Lower leg skin (tissue), 3 donors: ENCODE results near the gene C19orf67.

Experiments
- POLR2A ChIP-seq, 2 donors: fragments of 450-650 bp; IDR thresholded peaks; one replicate each; pipeline ENCODE4 v1.6.1; 2016 to 2017; ENCODE audit warnings: antibody characterized with exemption in 2 of 2, mild to moderate bottlenecking in 1 of 2, moderate library complexity in 1 of 2
- TF ChIP-seq, protein P1 (sequence below), 3 donors: fragments of 450-650 bp; IDR thresholded peaks; one replicate each; pipeline ENCODE4 v1.5.1; 2016; ENCODE audit warnings: antibody characterized with exemption in 3 of 3, mild to moderate bottlenecking in 3 of 3, moderate library complexity in 2 of 3

DNA sequence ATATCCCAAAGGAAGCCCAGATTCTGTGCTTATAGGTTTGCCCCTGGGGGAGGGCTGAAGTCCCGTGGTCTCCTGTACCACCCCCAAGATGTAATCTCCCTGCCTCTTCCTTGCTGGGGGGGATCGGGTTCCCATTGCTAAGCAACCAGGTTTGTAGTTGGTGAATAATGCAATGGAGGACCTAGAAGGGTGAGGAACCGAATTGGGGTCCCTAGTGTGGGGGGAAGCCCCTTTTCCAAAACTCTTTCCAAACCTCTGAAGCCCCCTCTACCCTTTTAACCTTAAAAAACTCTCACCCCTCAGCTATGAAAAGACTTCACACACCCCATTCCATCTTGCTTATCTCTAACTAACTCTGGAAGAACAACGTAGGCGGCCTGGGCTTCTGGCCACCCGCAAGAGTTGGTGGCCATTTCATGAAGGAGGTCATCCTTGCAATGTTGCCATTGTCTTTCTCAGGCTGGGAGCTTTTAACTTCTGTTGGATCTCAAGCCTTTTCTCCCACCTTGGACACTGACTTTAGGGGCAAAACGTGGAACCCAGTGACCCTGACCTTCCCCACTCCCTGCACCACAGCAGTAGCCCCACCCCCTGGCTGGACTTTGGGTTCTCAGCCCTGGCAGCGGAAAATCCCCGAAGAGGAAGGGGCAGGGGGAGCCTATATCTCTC is 24.4 kb downstream of the C19orf67 start:
- TF ChIP-seq, protein P1, sequence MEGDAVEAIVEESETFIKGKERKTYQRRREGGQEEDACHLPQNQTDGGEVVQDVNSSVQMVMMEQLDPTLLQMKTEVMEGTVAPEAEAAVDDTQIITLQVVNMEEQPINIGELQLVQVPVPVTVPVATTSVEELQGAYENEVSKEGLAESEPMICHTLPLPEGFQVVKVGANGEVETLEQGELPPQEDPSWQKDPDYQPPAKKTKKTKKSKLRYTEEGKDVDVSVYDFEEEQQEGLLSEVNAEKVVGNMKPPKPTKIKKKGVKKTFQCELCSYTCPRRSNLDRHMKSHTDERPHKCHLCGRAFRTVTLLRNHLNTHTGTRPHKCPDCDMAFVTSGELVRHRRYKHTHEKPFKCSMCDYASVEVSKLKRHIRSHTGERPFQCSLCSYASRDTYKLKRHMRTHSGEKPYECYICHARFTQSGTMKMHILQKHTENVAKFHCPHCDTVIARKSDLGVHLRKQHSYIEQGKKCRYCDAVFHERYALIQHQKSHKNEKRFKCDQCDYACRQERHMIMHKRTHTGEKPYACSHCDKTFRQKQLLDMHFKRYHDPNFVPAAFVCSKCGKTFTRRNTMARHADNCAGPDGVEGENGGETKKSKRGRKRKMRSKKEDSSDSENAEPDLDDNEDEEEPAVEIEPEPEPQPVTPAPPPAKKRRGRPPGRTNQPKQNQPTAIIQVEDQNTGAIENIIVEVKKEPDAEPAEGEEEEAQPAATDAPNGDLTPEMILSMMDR (IDR thresholded peaks at IDR 0.05) = no peak
- TF ChIP-seq POLR2A (IDR thresholded peaks at IDR 0.05) = no peak
